Pulmonary artery endothelial cell (primary cell): ENCODE results near the gene DNAJC5. TPM values are rescaled to one million over a fixed set of nuclear protein-coding genes. Genes with fewer than 3 reads are reported as not detected.
"Not testable (repeated sequence)": the region's sequence is repeated elsewhere in the genome, so short reads cannot be mapped to it uniquely, and the experiment has no call there.

Experiments
- DNase-seq: peaks from one replicate; pipeline ENCODE4 v3.0.0-alpha.2; 2011; ENCODE audit warnings: low read depth, low spot score
- total RNA-seq: library from RNA; depleted of rRNA; stranded (reverse); fragments of >200 nt; gene quantifications from 2 replicates; pipeline ENCODE4 v1.2.3, GENCODE V29; 2014

The DNAJC5 gene
- total RNA-seq, 1 donor from 2014 or later, result 113 TPM

- no peak for DNase-seq
Measured at GRCh38 chr20:63955281-63955826, 60.4 kb downstream of the DNAJC5 start.

GRCh38 chr20:63955827-63956663, 61.1 kb downstream of the DNAJC5 start, which contains the start of gene UCKL1:
Gene UCKL1, minus strand, starts transcription at chr20:63956416. Its CDS starts 44 bp downstream, at chr20:63956372.
- peak; percentile 63 for DNase-seq

GRCh38 chr20:63956664-63957003, 61.7 kb downstream of the DNAJC5 start:
- no peak for DNase-seq

GRCh38 chr20:63957004-63957689, 62.2 kb downstream of the DNAJC5 start:
- DNase-seq, result no peak

GRCh38 chr20:63957690-63958441, 62.9 kb downstream of the DNAJC5 start:
- DNase-seq, result no peak

GRCh38 chr20:63958471-63958870, 63.5 kb downstream of the DNAJC5 start:
- no peak for DNase-seq

GRCh38 chr20:63958964-63959698, 64.2 kb downstream of the DNAJC5 start:
- DNase-seq, result no peak

- no peak for DNase-seq
Measured at GRCh38 chr20:63959699-63960075, 64.8 kb downstream of the DNAJC5 start.

- not testable (repeated sequence) for DNase-seq
Measured at GRCh38 chr20:63960654-63961621, 66.0 kb downstream of the DNAJC5 start.

- no peak for DNase-seq
Measured at GRCh38 chr20:63961664-63962425, 66.9 kb downstream of the DNAJC5 start.

- DNase-seq, result no peak
Measured at GRCh38 chr20:63962426-63963347, 67.8 kb downstream of the DNAJC5 start.

GRCh38 chr20:63963348-63963741, 68.4 kb downstream of the DNAJC5 start:
- no peak for DNase-seq

GRCh38 chr20:63963784-63964301, 68.9 kb downstream of the DNAJC5 start:
- DNase-seq, result no peak

GRCh38 chr20:63964412-63964811, 69.5 kb downstream of the DNAJC5 start:
- no peak for DNase-seq

- DNase-seq, result no peak
Measured at GRCh38 chr20:63966172-63966943, 71.4 kb downstream of the DNAJC5 start.

GRCh38 chr20:63966944-63967322, 72.0 kb downstream of the DNAJC5 start:
- no peak for DNase-seq
